Liver (tissue), 9 donors: ENCODE data around the gene IFNGR1. TPM values are rescaled to one million over a fixed set of nuclear protein-coding genes. Genes with fewer than 3 reads are reported as not detected.

Source experiments
- DNase-seq: peaks from one replicate; pipeline ENCODE4 v3.0.0-alpha.2; 2017; ENCODE audit warnings: low spot score
- H3K27ac ChIP-seq, 2 donors: one replicate each; pipeline ENCODE4 v1.7.0; 2013; ENCODE audit warnings: inconsistent platforms in 2 of 2, low read length in 2 of 2, control low read depth in 1 of 2, low read depth in 1 of 2, mild to moderate bottlenecking in 1 of 2
- H3K27me3 ChIP-seq, 4 donors: one replicate each; pipeline versions ENCODE4 v1.6.1 to v1.7.0; 2013; ENCODE audit warnings: low read length in 3 of 4, inconsistent platforms in 1 of 4, mild to moderate bottlenecking in 1 of 4, moderate library complexity in 1 of 4; ENCODE audit not compliant: control insufficient read depth in 4 of 4, insufficient read depth in 4 of 4
- H3K36me3 ChIP-seq, 4 donors: one replicate each; pipeline versions ENCODE4 v1.6.1 to v1.7.0; 2013; ENCODE audit warnings: low read length in 3 of 4, mild to moderate bottlenecking in 3 of 4, low read depth in 1 of 4, moderate library complexity in 1 of 4; ENCODE audit not compliant: control insufficient read depth in 4 of 4, insufficient read depth in 3 of 4
- H3K4me1 ChIP-seq, 4 donors: one replicate each; pipeline versions ENCODE4 v1.6.1 to v1.7.0; 2013; ENCODE audit warnings: low read length in 3 of 4, mild to moderate bottlenecking in 3 of 4, moderate library complexity in 1 of 4; ENCODE audit not compliant: control insufficient read depth in 4 of 4, insufficient read depth in 4 of 4
- H3K4me3 ChIP-seq, 3 donors: one replicate each; pipeline versions ENCODE4 v1.6.1 to v1.7.0; 2013; ENCODE audit warnings: low read length in 3 of 3, control low read depth in 1 of 3, low read depth in 1 of 3, mild to moderate bottlenecking in 1 of 3
- H3K9ac ChIP-seq, 2 donors: one replicate each; pipeline ENCODE4 v1.7.0; 2013; ENCODE audit warnings: low read length in 2 of 2, mild to moderate bottlenecking in 2 of 2, moderate library complexity in 2 of 2, control low read depth in 1 of 2, low read depth in 1 of 2
- H3K9me3 ChIP-seq, 4 donors: one replicate each; pipeline versions ENCODE4 v1.6.1 to v1.7.0; 2013; ENCODE audit warnings: low read length in 3 of 4; ENCODE audit not compliant: control insufficient read depth in 4 of 4
- EGR1 ChIP-seq, 2 donors: IDR thresholded peaks; 2 replicates each; pipeline ENCODE4 v1.6.1; 2016 to 2018; ENCODE audit warnings: antibody characterized with exemption in 2 of 2, low read depth in 2 of 2
- FOXA1 ChIP-seq: IDR thresholded peaks from 2 replicates; pipeline ENCODE4 v1.6.1; 2016; ENCODE audit warnings: antibody characterized with exemption
- FOXA2 ChIP-seq: IDR thresholded peaks from 2 replicates; pipeline ENCODE4 v1.6.1; 2016; ENCODE audit warnings: antibody characterized with exemption
- GABPA ChIP-seq, 2 donors: IDR thresholded peaks in 1 of 2; conservative IDR thresholded peaks in 1 of 2; 2 replicates each; pipeline ENCODE4 v1.6.1; 2016; ENCODE audit warnings: antibody characterized with exemption in 2 of 2, mild to moderate bottlenecking in 1 of 2, moderate library complexity in 1 of 2
- HNF4A ChIP-seq, 2 donors: conservative IDR thresholded peaks; 2 replicates each; pipeline ENCODE4 v1.6.1; 2016; ENCODE audit warnings: antibody characterized with exemption in 2 of 2, mild to moderate bottlenecking in 2 of 2
- HNF4G ChIP-seq: IDR thresholded peaks from 2 replicates; pipeline ENCODE4 v1.6.1; 2016; ENCODE audit warnings: antibody characterized with exemption
- JUND ChIP-seq, 2 donors: IDR thresholded peaks; 2 replicates each; pipeline ENCODE4 v1.6.1; 2016; ENCODE audit warnings: antibody characterized with exemption in 2 of 2
- MAX ChIP-seq: IDR thresholded peaks from 2 replicates; pipeline ENCODE4 v1.6.1; 2016; ENCODE audit warnings: antibody characterized with exemption
- NR2F2 ChIP-seq: IDR thresholded peaks from 2 replicates; pipeline ENCODE4 v1.6.1; 2016; ENCODE audit warnings: antibody characterized with exemption
- RAD21 ChIP-seq, 2 donors: IDR thresholded peaks; 2 replicates each; pipeline ENCODE4 v1.6.1; 2016; ENCODE audit warnings: antibody characterized with exemption in 2 of 2, mild to moderate bottlenecking in 2 of 2
- REST ChIP-seq: IDR thresholded peaks from 2 replicates; pipeline ENCODE4 v1.6.1; 2016; ENCODE audit warnings: antibody characterized with exemption, mild to moderate bottlenecking
- RXRA ChIP-seq, 2 donors: IDR thresholded peaks; 2 replicates each; pipeline ENCODE4 v1.6.1; 2017 to 2018; ENCODE audit warnings: antibody characterized with exemption in 2 of 2, mild to moderate bottlenecking in 1 of 2
- SP1 ChIP-seq: IDR thresholded peaks from 2 replicates; pipeline ENCODE4 v1.6.1; 2018; ENCODE audit warnings: antibody characterized with exemption, mild to moderate bottlenecking
- YY1 ChIP-seq: IDR thresholded peaks from 2 replicates; pipeline ENCODE4 v1.6.1; 2016; ENCODE audit warnings: antibody characterized with exemption, mild to moderate bottlenecking
- WGBS: extraction: QIAGEN DNeasy Blood & Tissue Kit; methylation state at CpG from one replicate; pipeline ENCODE4 v1.1.7; 2013; 5-methylcytosine and 5-hydroxymethylcytosine counted together
- polyA plus RNA-seq, 2 donors: library from polyadenylated mRNA; stranded (reverse) in 1 of 2; unstranded in 1 of 2; fragments of 200-250 nt in 1 of 2; fragments of >200 nt in 1 of 2; fragmentation: Nextera tagmentation in 1 of 2; extraction: Ambion mirVana in 1 of 2; gene quantifications; one replicate each; pipeline versions ENCODE4 v1.2.1 to v1.2.3, GENCODE V29; 2013 to 2015
- total RNA-seq, 2 donors: library from RNA; depleted of rRNA; stranded (reverse); fragments of >200 nt; gene quantifications; one replicate each; pipeline ENCODE4 v1.2.3, GENCODE V29; 2014
- TF ChIP-seq, protein P1 (sequence below): fragments of 150-350 bp; IDR thresholded peaks from 2 replicates; pipeline ENCODE4 v1.5.1; 2017; ENCODE audit warnings: improper control_type of control experiment, low read depth, low read length; ENCODE audit not compliant: missing input control
- donor health status: healthy.
- donor health status: healthy.
- donor health status: healthy.
- donor health status: healthy.
- donor health status: healthy.

The IFNGR1 gene
- total and polyA plus RNA-seq, 4 donors = 33.9 to 57.8 (median 39.0) TPM

GRCh38 chr6:137190583-137191094, 28.5 kb downstream of the IFNGR1 start:
- Histone ChIP-seq H3K36me3 (no peaks in the 10 kb centered on the region), H3K4me1 (no peaks in the 10 kb centered on the region), H3K9ac (no peak overlapping the region), H3K27me3 (no peaks in the 10 kb centered on the region), H3K27ac (no peak overlapping the region), H3K4me3 (no peak overlapping the region), H3K9me3 (peaks cover 0 to 9% (median 3%) of the 10 kb centered on the region in 4 donors)
- DNase-seq = no peak
- TF ChIP-seq RXRA (IDR thresholded peaks at IDR 0.05) (no peak), YY1 (no peak), HNF4A (conservative IDR thresholded peaks at IDR 0.05) (no peak), GABPA (IDR thresholded peaks at IDR 0.05 in 1 of 2, conservative IDR thresholded peaks at IDR 0.05 in 1 of 2) (no peak), JUND (IDR thresholded peaks at IDR 0.05) (no peak), FOXA1 (no peak), SP1 (no peak), HNF4G (no peak)
- WGBS = 87% methylated on average over 5 of the region's 5 CpGs

- Histone ChIP-seq H3K27me3 (no peaks in the 10 kb centered on the region), H3K27ac (no peak overlapping the region)
- 86% methylated on average over 5 of the region's 5 CpGs for WGBS
Measured at GRCh38 chr6:137188855-137189254, 30.3 kb downstream of the IFNGR1 start.

DNA sequence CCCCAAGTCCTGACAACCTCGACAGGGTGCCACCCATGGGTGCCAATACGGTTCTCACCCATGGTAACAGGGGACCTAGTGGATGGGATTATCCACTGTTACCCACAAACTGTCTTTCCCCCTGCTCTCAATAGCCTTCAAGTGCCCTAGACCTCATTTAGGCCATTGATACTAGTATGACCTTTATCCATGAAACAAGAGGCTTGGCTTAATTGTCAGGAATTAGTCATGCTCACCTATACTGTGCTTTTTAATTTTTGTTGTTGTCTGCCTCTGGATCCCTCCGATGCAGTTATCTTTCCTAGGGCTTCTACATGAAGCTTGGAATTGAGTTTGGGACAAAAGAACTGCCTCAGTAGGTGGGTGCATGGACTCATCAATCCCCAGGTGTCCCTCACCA, 33.9 kb downstream of the IFNGR1 start:
- H3K36me3 ChIP-seq = no peaks in the 10 kb centered on the region
- no peak overlapping the region for H3K9ac ChIP-seq
- peaks cover 5 to 50% (median 13%) of the 10 kb centered on the region in 4 donors for H3K9me3 ChIP-seq
- H3K4me1 ChIP-seq = no peaks in the 10 kb centered on the region
- H3K4me3 ChIP-seq = peak overlapping the region in 1 of 3 donors; percentile 26
- TF ChIP-seq REST = no peak
- H3K27me3 ChIP-seq = no peaks in the 10 kb centered on the region
- H3K27ac ChIP-seq = no peak overlapping the region
- 83% methylated on average over 3 of the region's 3 CpGs for WGBS
- DNase-seq = no peak

More at GRCh38 chr6:137188855-137189254, 30.3 kb downstream of the IFNGR1 start:
- no peak overlapping the region for H3K9ac ChIP-seq
- H3K36me3 ChIP-seq = no peaks in the 10 kb centered on the region
- H3K4me1 ChIP-seq = no peaks in the 10 kb centered on the region
- DNase-seq = no peak
- H3K9me3 ChIP-seq = peaks cover 2 to 26% (median 8%) of the 10 kb centered on the region in 4 donors
- no peak for TF ChIP-seq FOXA1
- H3K4me3 ChIP-seq = no peak overlapping the region

GRCh38 chr6:137182654-137183073, 36.5 kb downstream of the IFNGR1 start:
- no peak overlapping the region for H3K27ac ChIP-seq
- peaks cover 5 to 50% (median 13%) of the 10 kb centered on the region in 4 donors for H3K9me3 ChIP-seq
- no peaks in the 10 kb centered on the region for H3K4me1 ChIP-seq
- H3K27me3 ChIP-seq = no peaks in the 10 kb centered on the region
- DNase-seq = no peak
- H3K36me3 ChIP-seq = no peaks in the 10 kb centered on the region
- no peak overlapping the region for H3K9ac ChIP-seq
- H3K4me3 ChIP-seq = no peak overlapping the region
- no peak for TF ChIP-seq FOXA2
- no peak for TF ChIP-seq EGR1 (IDR thresholded peaks at IDR 0.05; ENCODE audit: low read depth in 2 of 2)
- TF ChIP-seq GABPA (IDR thresholded peaks at IDR 0.05 in 1 of 2, conservative IDR thresholded peaks at IDR 0.05 in 1 of 2) = no peak
- TF ChIP-seq, protein P1, sequence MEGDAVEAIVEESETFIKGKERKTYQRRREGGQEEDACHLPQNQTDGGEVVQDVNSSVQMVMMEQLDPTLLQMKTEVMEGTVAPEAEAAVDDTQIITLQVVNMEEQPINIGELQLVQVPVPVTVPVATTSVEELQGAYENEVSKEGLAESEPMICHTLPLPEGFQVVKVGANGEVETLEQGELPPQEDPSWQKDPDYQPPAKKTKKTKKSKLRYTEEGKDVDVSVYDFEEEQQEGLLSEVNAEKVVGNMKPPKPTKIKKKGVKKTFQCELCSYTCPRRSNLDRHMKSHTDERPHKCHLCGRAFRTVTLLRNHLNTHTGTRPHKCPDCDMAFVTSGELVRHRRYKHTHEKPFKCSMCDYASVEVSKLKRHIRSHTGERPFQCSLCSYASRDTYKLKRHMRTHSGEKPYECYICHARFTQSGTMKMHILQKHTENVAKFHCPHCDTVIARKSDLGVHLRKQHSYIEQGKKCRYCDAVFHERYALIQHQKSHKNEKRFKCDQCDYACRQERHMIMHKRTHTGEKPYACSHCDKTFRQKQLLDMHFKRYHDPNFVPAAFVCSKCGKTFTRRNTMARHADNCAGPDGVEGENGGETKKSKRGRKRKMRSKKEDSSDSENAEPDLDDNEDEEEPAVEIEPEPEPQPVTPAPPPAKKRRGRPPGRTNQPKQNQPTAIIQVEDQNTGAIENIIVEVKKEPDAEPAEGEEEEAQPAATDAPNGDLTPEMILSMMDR = no peak
- no peak for TF ChIP-seq NR2F2
- no peak for TF ChIP-seq FOXA1
- TF ChIP-seq YY1 = no peak
- no peak for TF ChIP-seq HNF4A (conservative IDR thresholded peaks at IDR 0.05)
- no peak for TF ChIP-seq MAX
- TF ChIP-seq RAD21 (IDR thresholded peaks at IDR 0.05) = no peak
- TF ChIP-seq JUND (IDR thresholded peaks at IDR 0.05) = no peak
- TF ChIP-seq RXRA (IDR thresholded peaks at IDR 0.05) = no peak
